HEK293 (cell line): ENCODE measurements around the gene RAB6A.

Experiments used
- GLI4 ChIP-seq: fragments of 450-650 bp; formaldehyde crosslinking; IDR thresholded peaks from 2 replicates; pipeline ENCODE4 v1.5.1; 2016; ENCODE audit warnings: missing biosample characterization, missing genetic modification characterization
- KLF7 ChIP-seq: fragments of 450-650 bp; formaldehyde crosslinking; IDR thresholded peaks from 2 replicates; pipeline ENCODE4 v1.5.1; 2016; ENCODE audit warnings: missing biosample characterization, missing genetic modification characterization, borderline replicate concordance
- OVOL3 ChIP-seq: fragments of 450-650 bp; formaldehyde crosslinking; IDR thresholded peaks from 2 replicates; pipeline ENCODE4 v1.5.1; 2016; ENCODE audit warnings: missing biosample characterization, missing genetic modification characterization
- PRDM1 ChIP-seq: fragments of 450-650 bp; formaldehyde crosslinking; IDR thresholded peaks from 2 replicates; pipeline ENCODE4; 2016; ENCODE audit warnings: missing biosample characterization, missing genetic modification characterization
- SCRT2 ChIP-seq: fragments of 450-650 bp; formaldehyde crosslinking; IDR thresholded peaks from 2 replicates; pipeline ENCODE4 v1.5.1; 2016; ENCODE audit warnings: missing biosample characterization, missing genetic modification characterization
- ZBTB7A ChIP-seq: fragments of 450-650 bp; formaldehyde crosslinking; IDR thresholded peaks from 2 replicates; pipeline ENCODE4 v1.5.1; 2016; ENCODE audit warnings: low read depth, missing biosample characterization, missing genetic modification characterization
- ZFP69B ChIP-seq: fragments of 450-650 bp; formaldehyde crosslinking; IDR thresholded peaks from 2 replicates; pipeline ENCODE4 v1.5.1; 2016; ENCODE audit warnings: missing biosample characterization, missing genetic modification characterization
- ZNF174 ChIP-seq: fragments of 450-650 bp; formaldehyde crosslinking; IDR thresholded peaks from 2 replicates; pipeline ENCODE4 v1.5.0; 2017; ENCODE audit warnings: missing biosample characterization, mild to moderate bottlenecking, missing genetic modification characterization
- ZNF175 ChIP-seq: fragments of 450-650 bp; formaldehyde crosslinking; IDR thresholded peaks from 2 replicates; pipeline ENCODE4 v1.5.1; 2016; ENCODE audit warnings: missing biosample characterization, missing genetic modification characterization
- ZNF202 ChIP-seq: fragments of 450-650 bp; formaldehyde crosslinking; IDR thresholded peaks from 2 replicates; pipeline ENCODE4 v1.5.1; 2016; ENCODE audit warnings: missing biosample characterization, missing genetic modification characterization, borderline replicate concordance
- ZNF214 ChIP-seq: fragments of 450-650 bp; formaldehyde crosslinking; IDR thresholded peaks from 2 replicates; pipeline ENCODE4 v1.5.1; 2017; ENCODE audit warnings: missing biosample characterization, mild to moderate bottlenecking, missing genetic modification characterization, borderline replicate concordance
- ZNF274 ChIP-seq, 2 experiments: fragments of 200-500 bp in 1 of 2; fragments of 450-650 bp in 1 of 2; sonication (Bioruptor generic) in 1 of 2; formaldehyde crosslinking in 1 of 2; IDR thresholded peaks; 2 replicates each; pipeline versions ENCODE4 v1.5.1 to v1.6.1; 2014 to 2016; ENCODE audit warnings: borderline replicate concordance in 1 of 2, inconsistent platforms in 1 of 2, low read length in 1 of 2, missing biosample characterization in 1 of 2, missing genetic modification characterization in 1 of 2
- ZNF311 ChIP-seq: fragments of 450-650 bp; formaldehyde crosslinking; IDR thresholded peaks from 2 replicates; pipeline ENCODE4 v1.5.1; 2017; ENCODE audit warnings: missing biosample characterization, missing genetic modification characterization, borderline replicate concordance
- ZNF426 ChIP-seq: fragments of 450-650 bp; formaldehyde crosslinking; IDR thresholded peaks from 2 replicates; pipeline ENCODE4 v1.5.1; 2017; ENCODE audit warnings: missing biosample characterization, missing genetic modification characterization, mild to moderate bottlenecking, inconsistent platforms, moderate library complexity
- ZNF510 ChIP-seq: fragments of 450-650 bp; formaldehyde crosslinking; IDR thresholded peaks from 2 replicates; pipeline ENCODE4 v1.5.1; 2018; ENCODE audit warnings: mild to moderate bottlenecking, missing genetic modification characterization, missing biosample characterization; ENCODE audit not compliant: insufficient replicate concordance
- ZNF514 ChIP-seq: fragments of 450-650 bp; formaldehyde crosslinking; IDR thresholded peaks from 2 replicates; pipeline ENCODE4 v1.5.1; 2016; ENCODE audit warnings: missing biosample characterization, missing genetic modification characterization
- ZNF529 ChIP-seq: fragments of 450-650 bp; formaldehyde crosslinking; IDR thresholded peaks from 2 replicates; pipeline ENCODE4 v1.5.1; 2017; ENCODE audit warnings: missing genetic modification characterization, missing biosample characterization; ENCODE audit not compliant: insufficient replicate concordance
- ZNF530 ChIP-seq: fragments of 450-650 bp; formaldehyde crosslinking; IDR thresholded peaks from 2 replicates; pipeline ENCODE4 v1.5.1; 2016; ENCODE audit warnings: low read depth, missing biosample characterization, missing genetic modification characterization
- ZNF549 ChIP-seq: fragments of 450-650 bp; IDR thresholded peaks from 2 replicates; pipeline ENCODE4 v1.5.1; 2018; ENCODE audit warnings: missing biosample characterization, missing genetic modification characterization, mild to moderate bottlenecking, inconsistent platforms, moderate library complexity
- ZNF585B ChIP-seq: fragments of 450-650 bp; formaldehyde crosslinking; IDR thresholded peaks from 2 replicates; pipeline ENCODE4 v1.5.1; 2016; ENCODE audit warnings: missing biosample characterization, missing genetic modification characterization
- ZNF624 ChIP-seq: fragments of 450-650 bp; formaldehyde crosslinking; IDR thresholded peaks from 2 replicates; pipeline ENCODE4 v1.5.1; 2017; ENCODE audit warnings: missing biosample characterization, missing genetic modification characterization
- ZNF701 ChIP-seq: fragments of 450-650 bp; formaldehyde crosslinking; IDR thresholded peaks from 2 replicates; pipeline ENCODE4 v1.5.1; 2016; ENCODE audit warnings: missing biosample characterization, missing genetic modification characterization
- ZNF785 ChIP-seq: fragments of 450-650 bp; formaldehyde crosslinking; IDR thresholded peaks from 2 replicates; pipeline ENCODE4 v1.5.1; 2016; ENCODE audit warnings: missing biosample characterization, missing genetic modification characterization
- ZSCAN23 ChIP-seq: fragments of 450-650 bp; formaldehyde crosslinking; IDR thresholded peaks from 2 replicates; pipeline ENCODE4 v1.5.1; 2016; ENCODE audit warnings: missing biosample characterization, missing genetic modification characterization
- ZXDB ChIP-seq: fragments of 450-650 bp; formaldehyde crosslinking; IDR thresholded peaks from 2 replicates; pipeline ENCODE4 v1.5.1; 2016; ENCODE audit warnings: missing biosample characterization, missing genetic modification characterization
- TF ChIP-seq, protein P1 (sequence below): fragments of 450-650 bp; formaldehyde crosslinking; IDR thresholded peaks from 2 replicates; pipeline ENCODE4 v1.5.1; 2016; ENCODE audit warnings: missing biosample characterization, missing genetic modification characterization
- TF ChIP-seq, protein P2 (sequence below): fragments of 450-650 bp; formaldehyde crosslinking; IDR thresholded peaks from 2 replicates; pipeline ENCODE4 v1.5.0; 2017; ENCODE audit warnings: missing biosample characterization, missing genetic modification characterization, borderline replicate concordance
- TF ChIP-seq, protein P3 (sequence below): fragments of 450-650 bp; formaldehyde crosslinking; IDR thresholded peaks from 2 replicates; pipeline ENCODE4 v1.5.1; 2016; ENCODE audit warnings: missing biosample characterization, missing genetic modification characterization
- TF ChIP-seq, protein P4 (sequence below): fragments of 450-650 bp; formaldehyde crosslinking; IDR thresholded peaks from 2 replicates; pipeline ENCODE4 v1.5.1; 2016; ENCODE audit warnings: missing biosample characterization, missing genetic modification characterization
- TF ChIP-seq, protein P5 (sequence below): IDR thresholded peaks from 2 replicates; pipeline ENCODE4 v1.6.1; 2011; ENCODE audit warnings: mild to moderate bottlenecking, low read depth, low read length, borderline replicate concordance
- TF ChIP-seq, protein P6 (sequence below): fragments of 450-650 bp; formaldehyde crosslinking; IDR thresholded peaks from 2 replicates; pipeline ENCODE4 v1.5.1; 2016; ENCODE audit warnings: missing biosample characterization, missing genetic modification characterization

Gene RAB6A

DNA sequence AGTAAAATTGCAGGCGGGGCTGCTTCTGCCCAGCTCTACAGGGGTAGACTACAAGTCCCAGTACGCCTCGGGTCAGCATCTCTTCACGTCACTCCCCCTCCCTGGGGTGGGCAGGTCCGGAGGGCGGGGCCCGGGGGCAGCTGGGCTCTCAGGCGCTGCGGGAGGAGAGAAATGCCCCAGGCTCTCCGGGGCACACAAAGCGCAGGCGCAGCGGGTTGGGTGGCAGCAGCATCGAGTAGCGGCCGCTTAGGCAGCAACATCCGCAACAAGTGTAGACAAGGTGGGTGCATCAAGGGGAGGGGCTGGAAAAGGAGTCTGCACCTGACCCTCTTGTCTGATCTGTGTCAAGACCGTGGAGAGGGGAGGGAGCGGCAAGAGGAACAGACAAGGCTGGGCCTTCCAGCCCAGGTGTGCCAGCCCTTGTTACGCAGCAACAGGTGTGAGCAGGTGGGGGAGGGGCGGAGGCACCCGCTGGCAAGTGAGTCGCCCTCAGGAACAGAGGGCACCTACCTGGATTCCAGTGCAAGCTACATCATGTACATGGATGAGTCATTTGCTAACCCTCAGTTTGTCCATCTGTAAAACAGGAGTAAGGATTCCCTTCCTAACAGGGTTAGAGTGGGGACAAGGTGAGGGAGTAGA lies 113.3 kb downstream of the RAB6A start (continued):
- TF ChIP-seq, protein P1, sequence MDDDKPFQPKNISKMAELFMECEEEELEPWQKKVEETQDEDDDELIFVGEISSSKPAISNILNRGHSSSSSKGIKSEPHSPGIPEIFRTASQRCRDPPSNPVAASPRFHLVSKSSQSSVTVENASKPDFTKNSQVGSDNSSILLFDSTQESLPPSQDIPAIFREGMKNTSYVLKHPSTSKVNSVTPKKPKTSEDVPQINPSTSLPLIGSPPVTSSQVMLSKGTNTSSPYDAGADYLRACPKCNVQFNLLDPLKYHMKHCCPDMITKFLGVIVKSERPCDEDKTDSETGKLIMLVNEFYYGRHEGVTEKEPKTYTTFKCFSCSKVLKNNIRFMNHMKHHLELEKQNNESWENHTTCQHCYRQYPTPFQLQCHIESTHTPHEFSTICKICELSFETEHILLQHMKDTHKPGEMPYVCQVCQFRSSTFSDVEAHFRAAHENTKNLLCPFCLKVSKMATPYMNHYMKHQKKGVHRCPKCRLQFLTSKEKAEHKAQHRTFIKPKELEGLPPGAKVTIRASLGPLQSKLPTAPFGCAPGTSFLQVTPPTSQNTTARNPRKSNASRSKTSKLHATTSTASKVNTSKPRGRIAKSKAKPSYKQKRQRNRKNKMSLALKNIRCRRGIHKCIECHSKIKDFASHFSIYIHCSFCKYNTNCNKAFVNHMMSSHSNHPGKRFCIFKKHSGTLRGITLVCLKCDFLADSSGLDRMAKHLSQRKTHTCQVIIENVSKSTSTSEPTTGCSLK (tag by site-specific recombination) = no peak
- TF ChIP-seq ZNF311 (tag by site-specific recombination) (no peak), ZNF202 (no peak), ZNF174 (no peak), ZNF529 (tag by site-specific recombination) (no peak), ZNF214 (tag by site-specific recombination) (no peak), ZBTB7A (no peak), KLF7 (tag by site-specific recombination) (no peak), ZNF510 (tag by site-specific recombination) (no peak), ZNF274 (IDR thresholded peaks at IDR 0.05; ENCODE audit: low read length) (no peak), ZNF274 (tag by site-specific recombination; IDR thresholded peaks at IDR 0.05; ENCODE audit: borderline replicate concordance) (no peak), ZSCAN23 (tag by site-specific recombination) (no peak), ZNF549 (tag by site-specific recombination) (no peak), SCRT2 (tag by site-specific recombination) (peak; percentile 100), PRDM1 (no peak), ZFP69B (no peak), ZNF175 (tag by site-specific recombination) (no peak), ZNF585B (tag by site-specific recombination) (no peak), GLI4 (tag by site-specific recombination) (no peak), OVOL3 (no peak), ZNF426 (tag by site-specific recombination) (no peak), ZNF785 (tag by site-specific recombination) (no peak), ZXDB (no peak), ZNF530 (tag by site-specific recombination) (no peak), ZNF514 (tag by site-specific recombination) (no peak), ZNF624 (tag by site-specific recombination) (no peak), ZNF701 (no peak)
- TF ChIP-seq, protein P2, sequence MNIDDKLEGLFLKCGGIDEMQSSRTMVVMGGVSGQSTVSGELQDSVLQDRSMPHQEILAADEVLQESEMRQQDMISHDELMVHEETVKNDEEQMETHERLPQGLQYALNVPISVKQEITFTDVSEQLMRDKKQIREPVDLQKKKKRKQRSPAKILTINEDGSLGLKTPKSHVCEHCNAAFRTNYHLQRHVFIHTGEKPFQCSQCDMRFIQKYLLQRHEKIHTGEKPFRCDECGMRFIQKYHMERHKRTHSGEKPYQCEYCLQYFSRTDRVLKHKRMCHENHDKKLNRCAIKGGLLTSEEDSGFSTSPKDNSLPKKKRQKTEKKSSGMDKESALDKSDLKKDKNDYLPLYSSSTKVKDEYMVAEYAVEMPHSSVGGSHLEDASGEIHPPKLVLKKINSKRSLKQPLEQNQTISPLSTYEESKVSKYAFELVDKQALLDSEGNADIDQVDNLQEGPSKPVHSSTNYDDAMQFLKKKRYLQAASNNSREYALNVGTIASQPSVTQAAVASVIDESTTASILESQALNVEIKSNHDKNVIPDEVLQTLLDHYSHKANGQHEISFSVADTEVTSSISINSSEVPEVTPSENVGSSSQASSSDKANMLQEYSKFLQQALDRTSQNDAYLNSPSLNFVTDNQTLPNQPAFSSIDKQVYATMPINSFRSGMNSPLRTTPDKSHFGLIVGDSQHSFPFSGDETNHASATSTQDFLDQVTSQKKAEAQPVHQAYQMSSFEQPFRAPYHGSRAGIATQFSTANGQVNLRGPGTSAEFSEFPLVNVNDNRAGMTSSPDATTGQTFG (tag by site-specific recombination) = no peak
- TF ChIP-seq, protein P3, sequence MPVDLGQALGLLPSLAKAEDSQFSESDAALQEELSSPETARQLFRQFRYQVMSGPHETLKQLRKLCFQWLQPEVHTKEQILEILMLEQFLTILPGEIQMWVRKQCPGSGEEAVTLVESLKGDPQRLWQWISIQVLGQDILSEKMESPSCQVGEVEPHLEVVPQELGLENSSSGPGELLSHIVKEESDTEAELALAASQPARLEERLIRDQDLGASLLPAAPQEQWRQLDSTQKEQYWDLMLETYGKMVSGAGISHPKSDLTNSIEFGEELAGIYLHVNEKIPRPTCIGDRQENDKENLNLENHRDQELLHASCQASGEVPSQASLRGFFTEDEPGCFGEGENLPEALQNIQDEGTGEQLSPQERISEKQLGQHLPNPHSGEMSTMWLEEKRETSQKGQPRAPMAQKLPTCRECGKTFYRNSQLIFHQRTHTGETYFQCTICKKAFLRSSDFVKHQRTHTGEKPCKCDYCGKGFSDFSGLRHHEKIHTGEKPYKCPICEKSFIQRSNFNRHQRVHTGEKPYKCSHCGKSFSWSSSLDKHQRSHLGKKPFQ (tag by site-specific recombination) = no peak
- TF ChIP-seq, protein P4, sequence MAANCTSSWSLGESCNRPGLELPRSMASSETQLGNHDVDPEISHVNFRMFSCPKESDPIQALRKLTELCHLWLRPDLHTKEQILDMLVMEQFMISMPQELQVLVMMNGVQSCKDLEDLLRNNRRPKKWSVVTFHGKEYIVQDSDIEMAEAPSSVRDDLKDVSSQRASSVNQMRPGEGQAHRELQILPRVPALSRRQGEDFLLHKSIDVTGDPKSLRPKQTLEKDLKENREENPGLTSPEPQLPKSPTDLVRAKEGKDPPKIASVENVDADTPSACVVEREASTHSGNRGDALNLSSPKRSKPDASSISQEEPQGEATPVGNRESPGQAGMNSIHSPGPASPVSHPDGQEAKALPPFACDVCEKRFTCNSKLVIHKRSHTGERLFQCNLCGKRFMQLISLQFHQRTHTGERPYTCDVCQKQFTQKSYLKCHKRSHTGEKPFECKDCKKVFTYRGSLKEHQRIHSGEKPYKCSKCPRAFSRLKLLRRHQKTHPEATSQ (tag by site-specific recombination) = no peak
- TF ChIP-seq, protein P5, sequence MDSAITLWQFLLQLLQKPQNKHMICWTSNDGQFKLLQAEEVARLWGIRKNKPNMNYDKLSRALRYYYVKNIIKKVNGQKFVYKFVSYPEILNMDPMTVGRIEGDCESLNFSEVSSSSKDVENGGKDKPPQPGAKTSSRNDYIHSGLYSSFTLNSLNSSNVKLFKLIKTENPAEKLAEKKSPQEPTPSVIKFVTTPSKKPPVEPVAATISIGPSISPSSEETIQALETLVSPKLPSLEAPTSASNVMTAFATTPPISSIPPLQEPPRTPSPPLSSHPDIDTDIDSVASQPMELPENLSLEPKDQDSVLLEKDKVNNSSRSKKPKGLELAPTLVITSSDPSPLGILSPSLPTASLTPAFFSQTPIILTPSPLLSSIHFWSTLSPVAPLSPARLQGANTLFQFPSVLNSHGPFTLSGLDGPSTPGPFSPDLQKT = no peak
- TF ChIP-seq, protein P6, sequence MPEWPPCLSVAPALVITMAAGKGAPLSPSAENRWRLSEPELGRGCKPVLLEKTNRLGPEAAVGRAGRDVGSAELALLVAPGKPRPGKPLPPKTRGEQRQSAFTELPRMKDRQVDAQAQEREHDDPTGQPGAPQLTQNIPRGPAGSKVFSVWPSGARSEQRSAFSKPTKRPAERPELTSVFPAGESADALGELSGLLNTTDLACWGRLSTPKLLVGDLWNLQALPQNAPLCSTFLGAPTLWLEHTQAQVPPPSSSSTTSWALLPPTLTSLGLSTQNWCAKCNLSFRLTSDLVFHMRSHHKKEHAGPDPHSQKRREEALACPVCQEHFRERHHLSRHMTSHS = no peak
